ENCODE data around the gene MB.

GRCh38 chr22:35572556-35572955 lies 44.6 kb downstream of the MB start:
- no peak for TF ChIP-seq POLR2AphosphoS5 (IDR thresholded peaks at IDR 0.05; ENCODE audit: borderline replicate concordance, low read depth, low read length)
- no peak for TF ChIP-seq EZH2 (IDR thresholded peaks at IDR 0.05)
- no peak for TF ChIP-seq FOXP2 (optimal IDR thresholded peaks at IDR 0.05; ENCODE audit: control extremely low read depth, extremely low read length, insufficient read depth)

Measured in SK-N-MC (cell line).